Measurements from ENCODE around the gene MRPL50.
"Not testable (repeated sequence)": the region's sequence is repeated elsewhere in the genome, so short reads cannot be mapped to it uniquely, and the experiment has no call there.

Gene MRPL50

GRCh38 chr9:101417977-101418376 is 19.6 kb upstream of the MRPL50 start:
- no peak for DNase-seq (ENCODE audit: low read depth in 2 of 2)

GRCh38 chr9:101417389-101417788 is 19.0 kb upstream of the MRPL50 start:
- no peak for DNase-seq (ENCODE audit: low read depth in 2 of 2)

DNA sequence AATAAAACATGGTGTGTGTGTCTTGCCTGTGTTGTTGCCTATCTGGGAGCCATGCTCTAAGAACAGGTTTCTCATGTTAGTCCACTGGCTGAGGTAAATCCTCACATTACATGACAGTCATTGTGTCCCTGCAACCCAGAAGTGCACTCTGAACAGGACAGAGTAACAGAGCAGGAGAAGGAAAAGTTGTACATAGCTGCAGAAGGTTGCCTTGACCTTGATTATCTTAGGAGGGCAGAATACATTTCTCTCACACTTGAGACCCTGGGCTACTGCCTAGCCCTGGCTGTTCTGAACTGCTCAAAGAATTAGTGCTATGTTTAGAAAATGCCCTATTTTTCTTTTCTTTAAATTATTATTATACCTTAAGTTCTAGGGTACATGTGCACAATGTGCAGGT is 17.2 kb upstream of the MRPL50 start:
- DNase-seq (ENCODE audit: low read depth in 2 of 2): no peak

DNA sequence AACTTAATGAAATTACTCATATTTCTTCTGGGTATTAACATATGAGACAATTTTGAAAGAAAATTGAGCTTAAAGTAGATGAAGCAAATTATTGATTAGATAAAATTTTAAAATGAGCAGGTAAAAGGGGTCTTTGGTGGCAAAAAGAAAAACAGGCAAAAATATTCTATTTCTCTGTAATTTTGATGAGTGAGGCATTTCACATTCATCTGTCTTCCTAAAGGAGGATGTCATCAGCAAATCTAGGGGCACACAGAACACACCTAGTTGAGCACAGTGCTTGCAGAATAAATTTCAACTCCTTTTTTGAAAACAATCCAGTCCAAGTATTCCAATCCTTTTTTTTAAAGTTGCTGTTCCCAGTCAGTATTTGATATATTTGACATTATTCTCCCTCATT is 16.4 kb upstream of the MRPL50 start:
- DNase-seq (ENCODE audit: low read depth in 2 of 2): no peak

- no peak for DNase-seq (ENCODE audit: low read depth in 2 of 2)
These were observed 10.7 kb upstream of the MRPL50 start for GRCh38 chr9:101409079-101409477.

DNA sequence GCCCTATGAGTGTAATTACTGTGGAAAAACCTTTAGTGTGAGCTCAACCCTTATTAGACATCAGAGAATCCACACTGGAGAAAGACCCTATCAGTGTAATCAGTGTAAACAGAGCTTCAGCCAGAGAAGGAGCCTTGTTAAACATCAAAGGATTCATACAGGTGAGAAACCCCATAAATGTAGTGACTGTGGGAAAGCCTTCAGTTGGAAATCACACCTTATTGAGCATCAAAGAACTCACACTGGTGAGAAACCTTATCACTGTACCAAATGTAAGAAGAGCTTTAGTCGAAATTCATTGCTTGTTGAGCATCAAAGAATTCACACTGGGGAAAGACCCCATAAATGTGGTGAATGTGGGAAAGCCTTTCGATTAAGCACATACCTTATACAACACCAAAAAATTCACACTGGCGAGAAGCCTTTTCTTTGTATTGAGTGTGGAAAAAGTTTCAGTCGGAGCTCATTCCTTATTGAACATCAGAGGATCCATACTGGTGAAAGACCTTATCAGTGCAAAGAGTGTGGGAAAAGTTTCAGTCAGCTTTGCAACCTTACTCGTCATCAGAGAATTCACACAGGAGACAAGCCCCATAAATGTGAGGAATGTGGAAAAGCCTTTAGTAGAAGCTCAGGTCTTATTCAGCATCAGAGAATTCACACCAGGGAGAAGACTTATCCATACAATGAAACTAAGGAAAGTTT is 10.1 kb upstream of the MRPL50 start:
- DNase-seq (ENCODE audit: low read depth in 2 of 2): no peak

GRCh38 chr9:101403516-101404285 is 5.3 kb upstream of the MRPL50 start:
- no peak for DNase-seq (ENCODE audit: low read depth in 2 of 2)

DNA sequence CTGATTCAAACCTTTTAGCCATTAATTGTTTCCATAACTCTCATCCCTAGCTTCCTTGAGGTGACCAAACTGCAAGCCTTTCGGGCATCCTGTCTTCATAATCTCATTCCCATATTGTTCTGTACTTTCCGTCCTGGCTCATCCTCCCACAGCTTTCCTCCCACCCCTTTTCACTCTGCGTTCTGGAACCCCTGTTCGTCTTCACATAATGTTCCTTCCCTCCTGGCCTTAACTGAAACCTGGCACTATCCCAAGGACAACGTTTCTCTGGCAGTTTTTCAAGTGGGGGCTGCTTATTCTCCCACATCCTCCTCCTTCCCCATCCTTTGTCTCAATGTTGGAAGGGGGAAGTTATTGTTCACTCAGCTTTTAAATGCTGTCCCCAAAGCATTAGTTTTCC is 1.7 kb upstream of the MRPL50 start:
- no peak for DNase-seq (ENCODE audit: low read depth in 2 of 2)

GRCh38 chr9:101399643-101399970 is 1.2 kb upstream of the MRPL50 start:
- no peak for DNase-seq (ENCODE audit: low read depth in 2 of 2)

GRCh38 chr9:101398930-101399642 is 668 bp upstream of the MRPL50 start:
- no peak for DNase-seq (ENCODE audit: low read depth in 2 of 2)

GRCh38 chr9:101397746-101398067 is 711 bp downstream of the MRPL50 start:
- no peak for DNase-seq (ENCODE audit: low read depth in 2 of 2)

DNA sequence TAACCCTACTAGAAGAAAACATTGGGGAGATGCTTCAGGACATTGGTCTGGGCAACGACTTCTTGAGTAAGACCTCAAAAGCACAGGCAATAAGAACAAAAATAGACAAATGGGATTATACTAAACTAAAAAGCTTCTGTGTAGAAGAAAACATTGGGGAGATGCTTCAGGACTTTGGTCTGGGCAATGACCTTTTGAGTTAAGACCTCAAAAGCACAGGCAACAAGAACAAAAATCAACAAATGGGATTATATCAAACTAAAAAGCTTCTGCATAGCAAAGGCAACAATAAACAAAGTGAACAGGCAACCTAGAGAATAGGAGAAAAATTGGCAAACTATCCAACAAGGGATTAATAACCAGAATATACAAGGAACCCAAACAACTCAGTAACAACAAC is 3.7 kb downstream of the MRPL50 start:
- DNase-seq (ENCODE audit: low read depth in 2 of 2): no peak

DNA sequence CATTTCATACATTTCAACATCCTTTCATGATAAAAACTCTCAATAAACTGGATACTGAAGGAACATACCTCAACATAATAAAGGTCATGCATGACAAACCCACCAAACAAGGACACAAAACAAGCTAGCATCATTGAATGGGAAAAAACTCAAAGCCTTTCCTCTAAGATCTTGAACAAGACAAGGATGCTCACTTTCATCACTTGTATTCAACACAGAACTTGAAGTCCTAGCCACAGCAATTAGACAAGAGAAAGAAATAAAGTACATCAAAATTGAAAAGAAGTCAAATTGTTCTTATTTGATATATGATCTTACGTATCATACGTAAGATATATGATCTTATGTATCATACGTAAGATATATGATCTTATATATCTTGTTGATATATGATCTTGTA is 5.3 kb downstream of the MRPL50 start:
- DNase-seq (ENCODE audit: low read depth in 2 of 2): no peak

- DNase-seq (ENCODE audit: low read depth in 2 of 2): no peak
These were observed 9.9 kb downstream of the MRPL50 start for GRCh38 chr9:101388507-101388993.

DNA sequence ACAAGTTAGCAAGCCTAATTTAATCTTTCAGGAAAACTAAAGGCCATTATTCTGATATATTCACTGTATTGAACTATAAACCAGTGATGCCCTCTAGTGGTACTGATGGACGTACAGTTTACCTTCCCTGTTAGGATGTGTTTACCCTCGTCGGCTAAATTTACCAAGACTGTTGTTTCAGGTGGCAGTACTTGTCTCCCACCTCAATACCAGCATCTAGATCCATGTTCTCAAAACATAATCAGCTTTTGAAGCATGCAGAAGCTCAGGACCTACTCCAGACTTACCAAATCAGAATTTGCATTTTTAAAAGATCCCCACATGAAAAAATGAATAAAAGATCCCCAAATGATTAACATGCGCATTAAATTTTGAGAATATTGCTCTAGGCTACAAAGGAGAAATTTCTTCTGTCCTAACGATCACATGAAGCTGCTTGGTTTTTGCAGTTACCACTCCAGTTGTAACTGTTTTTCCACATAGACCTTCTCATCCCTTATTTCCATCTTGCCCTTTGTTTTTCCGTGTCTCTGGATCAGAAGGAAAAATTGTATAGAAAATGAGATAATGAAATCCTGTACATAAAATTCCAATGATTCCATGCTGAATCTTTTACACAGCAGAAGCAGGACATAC is 10.4 kb downstream of the MRPL50 start:
- no peak for DNase-seq (ENCODE audit: low read depth in 2 of 2)

DNA sequence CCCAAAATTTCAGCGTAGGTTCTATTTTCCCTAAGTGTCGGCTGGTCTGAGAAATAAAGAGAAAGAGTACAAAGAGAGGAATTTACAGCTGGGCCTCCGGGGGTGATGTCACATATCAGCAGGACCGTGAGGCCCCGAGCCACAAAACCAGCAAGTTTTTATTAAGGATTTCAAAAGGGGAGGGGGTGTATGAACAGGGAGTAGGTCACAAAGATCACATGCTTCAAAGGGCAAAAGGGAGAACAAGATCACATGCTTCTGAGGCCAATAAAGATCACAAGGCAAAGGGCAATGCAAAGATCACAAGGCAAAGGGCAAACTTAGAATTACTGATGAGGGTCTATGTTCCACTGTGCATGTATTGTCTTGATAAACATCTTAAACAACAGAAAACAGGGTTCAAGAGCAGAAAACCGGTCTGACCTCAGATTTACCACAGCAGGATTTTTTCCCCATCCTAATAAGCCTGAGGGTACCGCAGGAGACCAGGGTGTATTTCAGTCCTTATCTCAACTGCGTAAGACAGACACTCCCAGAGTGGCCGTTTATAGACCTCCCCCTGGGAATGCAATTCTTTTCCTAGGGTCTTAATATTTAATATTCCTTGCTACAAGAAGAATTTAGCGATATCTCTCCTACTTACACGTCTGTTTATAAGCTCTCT is 13.4 kb downstream of the MRPL50 start, which contains the start of gene BAAT:
BAAT (minus strand) TSS at position 134 of the 664 bp plus-strand sequence. CDS start 13,602 bp downstream, outside the sequence.
- not testable (repeated sequence) for DNase-seq (ENCODE audit: low read depth in 2 of 2)

DNA sequence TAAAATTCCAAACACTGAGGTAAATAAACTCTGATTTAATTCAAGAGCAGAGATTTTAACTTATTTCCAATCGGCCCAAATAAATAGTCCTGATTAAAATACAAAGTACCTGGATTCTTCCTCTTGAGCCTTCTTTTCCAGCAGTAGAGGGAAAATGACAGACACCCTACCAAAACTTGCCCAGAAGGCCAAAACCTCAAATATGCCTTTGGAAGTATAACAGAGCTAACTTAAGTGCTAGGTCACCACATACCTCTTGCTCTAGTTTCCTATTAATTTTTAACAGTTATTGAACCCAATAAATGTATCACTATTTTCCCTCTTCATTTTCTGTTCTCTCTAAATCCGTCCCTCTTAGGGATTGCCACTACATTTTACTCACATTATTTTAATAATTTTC is 15.1 kb downstream of the MRPL50 start:
- DNase-seq (ENCODE audit: low read depth in 2 of 2): no peak

DNA sequence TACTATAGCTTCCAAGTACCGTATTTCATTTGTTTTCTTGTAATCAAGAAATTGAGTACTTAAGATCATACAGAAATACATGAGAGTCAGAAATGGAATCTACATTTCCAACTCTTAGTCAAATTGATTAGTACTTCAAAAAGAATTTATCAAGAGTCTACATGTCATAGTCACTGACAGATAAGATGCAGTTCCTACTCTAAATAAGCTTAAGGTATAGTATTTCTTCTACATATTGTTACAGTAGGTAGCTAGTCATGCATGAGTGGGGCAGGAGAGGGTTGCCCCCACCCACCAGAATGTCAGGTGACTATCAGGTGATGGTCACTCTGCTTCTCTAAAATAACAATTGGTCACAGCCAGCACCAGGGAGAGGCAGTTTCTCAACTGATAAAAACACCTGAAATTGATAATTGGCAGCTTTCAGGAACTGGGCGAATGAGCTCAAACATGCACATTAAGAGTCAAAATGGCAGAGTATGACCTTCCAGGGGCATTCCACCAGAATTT is 16.5 kb downstream of the MRPL50 start:
- DNase-seq (ENCODE audit: low read depth in 2 of 2): no peak

GRCh38 chr9:101381118-101381517 is 17.3 kb downstream of the MRPL50 start:
- DNase-seq (ENCODE audit: low read depth in 2 of 2): no peak

DNA sequence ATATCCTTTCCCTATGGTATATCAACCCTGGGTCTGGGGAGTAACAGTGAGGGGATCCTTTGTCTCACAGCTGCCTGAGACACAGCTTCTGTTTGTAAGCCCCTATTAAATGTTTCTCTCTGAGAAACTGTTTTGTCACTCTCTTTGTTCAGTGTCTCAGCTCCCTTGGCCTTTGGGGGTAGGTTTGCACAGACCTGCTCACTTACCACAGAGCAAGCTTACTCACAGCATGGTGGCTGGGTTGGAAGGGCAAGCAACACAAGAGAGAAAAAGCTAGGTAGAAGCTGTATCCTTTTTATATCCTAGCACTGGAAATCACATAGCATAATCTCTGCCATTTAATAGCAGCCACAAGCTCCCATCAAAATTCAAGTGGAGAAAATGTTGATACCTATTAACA is 18.1 kb downstream of the MRPL50 start:
- DNase-seq (ENCODE audit: low read depth in 2 of 2): no peak

GRCh38 chr9:101376111-101376848 is 22.1 kb downstream of the MRPL50 start:
- no peak for DNase-seq (ENCODE audit: low read depth in 2 of 2)
